ENCODE results near the gene PKD2L1.

Gene PKD2L1

DNA sequence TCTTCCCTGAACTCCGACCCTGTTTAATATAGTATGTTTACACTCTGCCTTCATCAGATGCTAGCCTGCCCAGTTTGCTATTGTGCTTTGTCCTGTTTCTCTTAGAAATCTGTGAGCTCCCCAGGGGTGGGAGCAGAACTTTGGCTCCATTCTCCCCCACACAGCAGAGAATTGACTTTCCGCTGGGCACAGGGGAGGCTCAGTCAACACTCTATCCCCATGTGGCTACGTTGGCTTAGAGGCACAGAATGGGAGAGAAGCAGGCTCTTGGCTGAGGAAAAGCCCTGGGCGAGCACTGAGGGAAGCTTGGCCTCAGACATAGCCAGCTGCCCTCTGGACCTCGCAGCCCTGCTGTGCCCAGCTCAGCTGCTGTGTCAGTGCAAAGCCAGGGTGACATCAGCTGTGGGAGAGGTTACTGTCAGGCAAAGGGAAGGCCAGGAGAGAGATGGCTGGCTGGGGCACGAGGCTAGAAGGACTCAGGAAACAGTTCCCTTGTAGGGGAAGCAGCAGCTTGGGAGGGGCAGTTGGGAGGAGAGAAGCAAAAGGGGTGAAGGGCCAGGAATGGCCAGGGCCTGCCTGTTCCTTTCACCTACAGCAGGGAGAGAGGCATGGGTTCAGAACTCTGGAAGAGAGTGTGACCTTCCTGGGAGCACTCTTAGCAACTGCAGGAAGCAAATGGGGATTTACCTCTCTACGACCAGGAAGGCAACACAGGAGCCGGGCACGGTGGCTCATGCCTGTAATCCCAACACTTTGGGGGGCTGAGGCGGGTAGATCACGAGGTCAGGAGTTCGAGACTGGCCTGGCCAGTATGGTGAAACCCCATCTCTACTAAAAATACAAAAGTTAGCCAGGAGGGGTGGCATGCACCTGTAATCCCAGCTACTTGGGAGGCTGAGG lies 11.2 kb upstream of the PKD2L1 start:
- Histone ChIP-seq H3K4me3 (ENCODE audit: insufficient read depth, low read length, poor library complexity, severe bottlenecking) (no peak overlapping the region), H3K9me2 (replicated peaks; ENCODE audit: insufficient read depth, low read length) (no peaks in the 10 kb centered on the region), H2AFZ (ENCODE audit: low read depth, low read length, severe bottlenecking) (no peak overlapping the region), H3K79me2 (ENCODE audit: insufficient read depth, low read length) (no peaks in the 10 kb centered on the region), H3K27me3 (ENCODE audit: low read length) (no peaks in the 10 kb centered on the region), H3K27ac (ENCODE audit: low read depth, low read length) (no peak overlapping the region), H3K9ac (ENCODE audit: low read length) (no peak overlapping the region), H3F3A (ENCODE audit: insufficient read depth) (peaks cover 12% of the 10 kb centered on the region; the same call in 1 of the 2 replicates), H4K20me1 (ENCODE audit: low read depth, low read length) (no peaks in the 10 kb centered on the region), H3K36me3 (ENCODE audit: low read length) (no peaks in the 10 kb centered on the region), H3K4me2 (ENCODE audit: low read depth, low read length, poor library complexity, severe bottlenecking) (no peak overlapping the region), H3K9me3 (ENCODE audit: insufficient read depth, low read length) (no peaks in the 10 kb centered on the region)
- TF ChIP-seq, protein P1, sequence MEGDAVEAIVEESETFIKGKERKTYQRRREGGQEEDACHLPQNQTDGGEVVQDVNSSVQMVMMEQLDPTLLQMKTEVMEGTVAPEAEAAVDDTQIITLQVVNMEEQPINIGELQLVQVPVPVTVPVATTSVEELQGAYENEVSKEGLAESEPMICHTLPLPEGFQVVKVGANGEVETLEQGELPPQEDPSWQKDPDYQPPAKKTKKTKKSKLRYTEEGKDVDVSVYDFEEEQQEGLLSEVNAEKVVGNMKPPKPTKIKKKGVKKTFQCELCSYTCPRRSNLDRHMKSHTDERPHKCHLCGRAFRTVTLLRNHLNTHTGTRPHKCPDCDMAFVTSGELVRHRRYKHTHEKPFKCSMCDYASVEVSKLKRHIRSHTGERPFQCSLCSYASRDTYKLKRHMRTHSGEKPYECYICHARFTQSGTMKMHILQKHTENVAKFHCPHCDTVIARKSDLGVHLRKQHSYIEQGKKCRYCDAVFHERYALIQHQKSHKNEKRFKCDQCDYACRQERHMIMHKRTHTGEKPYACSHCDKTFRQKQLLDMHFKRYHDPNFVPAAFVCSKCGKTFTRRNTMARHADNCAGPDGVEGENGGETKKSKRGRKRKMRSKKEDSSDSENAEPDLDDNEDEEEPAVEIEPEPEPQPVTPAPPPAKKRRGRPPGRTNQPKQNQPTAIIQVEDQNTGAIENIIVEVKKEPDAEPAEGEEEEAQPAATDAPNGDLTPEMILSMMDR (IDR thresholded peaks at IDR 0.05; ENCODE audit: insufficient read depth, low read length, poor library complexity, severe bottlenecking) = no peak
- TF ChIP-seq EZH2phosphoT487 (conservative IDR thresholded peaks at IDR 0.05; ENCODE audit: low read length) = no peak

GRCh38 chr10:100339236-100339635 lies 9.2 kb upstream of the PKD2L1 start:
- TF ChIP-seq EZH2phosphoT487 (conservative IDR thresholded peaks at IDR 0.05; ENCODE audit: low read length) = no peak
- TF ChIP-seq, protein P1 (IDR thresholded peaks at IDR 0.05; ENCODE audit: insufficient read depth, low read length, poor library complexity, severe bottlenecking) = no peak
- Histone ChIP-seq H3K9me3 (ENCODE audit: insufficient read depth, low read length) (no peaks in the 10 kb centered on the region), H3K9ac (ENCODE audit: low read length) (peak overlapping the region; percentile 23; the same call in 1 of the 2 replicates), H3K9me2 (replicated peaks; ENCODE audit: insufficient read depth, low read length) (no peaks in the 10 kb centered on the region), H3K36me3 (ENCODE audit: low read length) (no peaks in the 10 kb centered on the region), H2AFZ (ENCODE audit: low read depth, low read length, severe bottlenecking) (peak overlapping the region; percentile 25), H3K27me3 (ENCODE audit: low read length) (no peaks in the 10 kb centered on the region), H4K20me1 (ENCODE audit: low read depth, low read length) (no peaks in the 10 kb centered on the region), H3K79me2 (ENCODE audit: insufficient read depth, low read length) (no peaks in the 10 kb centered on the region), H3K4me3 (ENCODE audit: insufficient read depth, low read length, poor library complexity, severe bottlenecking) (no peak overlapping the region), H3K27ac (ENCODE audit: low read depth, low read length) (peak overlapping the region; percentile 20; the same call in 1 of the 2 replicates), H3F3A (ENCODE audit: insufficient read depth) (peaks cover 8% of the 10 kb centered on the region; the same call in 1 of the 2 replicates), H3K4me2 (ENCODE audit: low read depth, low read length, poor library complexity, severe bottlenecking) (peak overlapping the region; percentile 43)

DNA sequence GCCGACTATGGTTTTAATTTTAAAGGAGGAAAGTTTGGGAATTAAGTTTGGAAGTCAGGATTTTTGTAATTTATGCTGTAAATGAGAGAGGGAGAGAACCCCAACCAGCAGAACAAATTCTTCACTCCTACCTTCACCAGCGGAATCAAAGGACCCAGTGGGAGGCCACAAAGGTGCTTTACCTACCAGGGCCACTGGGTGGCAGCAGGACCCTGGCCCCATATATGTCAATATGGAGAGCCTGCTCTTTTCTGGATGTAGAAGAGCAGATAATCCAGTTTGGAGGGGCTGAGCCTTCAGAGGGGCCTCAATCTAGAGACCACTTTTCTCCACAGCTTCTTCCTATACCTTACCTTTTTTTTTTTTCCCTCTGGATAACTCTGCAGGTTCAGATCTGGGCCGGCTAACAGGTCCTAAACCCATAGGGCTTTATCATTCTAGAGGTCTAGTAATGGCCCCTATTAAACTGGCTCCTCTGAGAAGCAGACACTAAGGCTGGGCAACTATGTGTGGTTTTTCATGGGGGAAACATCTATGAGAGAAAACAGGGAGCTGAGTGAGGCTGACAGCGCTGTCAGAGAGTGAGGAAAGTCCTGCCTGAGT lies 8.5 kb upstream of the PKD2L1 start:
- Histone ChIP-seq H3K27me3 (ENCODE audit: low read length) (no peaks in the 10 kb centered on the region), H3K4me2 (ENCODE audit: low read depth, low read length, poor library complexity, severe bottlenecking) (peak overlapping the region; percentile 43), H3K27ac (ENCODE audit: low read depth, low read length) (0 out of 2 replicates have a peak overlapping the region, but pooled peaks have one; percentile 20), H3K9me3 (ENCODE audit: insufficient read depth, low read length) (no peaks in the 10 kb centered on the region), H3K4me3 (ENCODE audit: insufficient read depth, low read length, poor library complexity, severe bottlenecking) (no peak overlapping the region), H2AFZ (ENCODE audit: low read depth, low read length, severe bottlenecking) (peak overlapping the region; percentile 25), H3F3A (ENCODE audit: insufficient read depth) (peaks cover 4% of the 10 kb centered on the region; the same call in 1 of the 2 replicates), H4K20me1 (ENCODE audit: low read depth, low read length) (no peaks in the 10 kb centered on the region), H3K79me2 (ENCODE audit: insufficient read depth, low read length) (no peaks in the 10 kb centered on the region), H3K9me2 (replicated peaks; ENCODE audit: insufficient read depth, low read length) (no peaks in the 10 kb centered on the region), H3K9ac (ENCODE audit: low read length) (peak overlapping the region; percentile 23; the same call in 1 of the 2 replicates), H3K36me3 (ENCODE audit: low read length) (no peaks in the 10 kb centered on the region)
- no peak for TF ChIP-seq EZH2phosphoT487 (conservative IDR thresholded peaks at IDR 0.05; ENCODE audit: low read length)
- TF ChIP-seq, protein P1 (IDR thresholded peaks at IDR 0.05; ENCODE audit: insufficient read depth, low read length, poor library complexity, severe bottlenecking) = peak; percentile 87
